Caco-2 (cell line): ENCODE results near the gene LRRC30. TPM values are rescaled to one million over a fixed set of nuclear protein-coding genes. Genes with fewer than 3 reads are reported as not detected.

Experiments
- BruUV-seq: library from RNA; stranded (reverse); fragments of 400-500 nt; replicated peaks from 2 replicates; lab custom pipeline; 2021; lab: Mats Ljungman, UMichigan
- CTCF ChIA-PET: fragments of 300-600 bp; sonication (Branson Sonifier 250); formaldehyde crosslinking; loops from one replicate; lab custom pipeline; 2022; ENCODE audit warnings: antibody characterized with exemption; lab: Charles Lee
- POLR2A ChIA-PET: fragments of 300-600 bp; sonication (Branson Sonifier 250); formaldehyde crosslinking; loops from one replicate; lab custom pipeline; 2022; ENCODE audit warnings: antibody characterized with exemption; lab: Charles Lee
- DNase-seq, 2 experiments: peaks; one replicate each; pipeline versions ENCODE4 v3.0.0 to v3.0.0-alpha.2; 2020 to 2022
- H3K27me3 ChIP-seq: replicated peaks from 2 replicates; pipeline ENCODE4 v1.6.0; 2011; ENCODE audit warnings: low read length; ENCODE audit not compliant: control insufficient read depth, insufficient read depth
- H3K36me3 ChIP-seq: 2 replicates; pipeline ENCODE4 v1.5.1; 2011; ENCODE audit warnings: low read length; ENCODE audit not compliant: control insufficient read depth, insufficient read depth
- H3K4me1 ChIP-seq: fragments of 250-450 bp; sonication (Bioruptor Pico); 2 replicates; pipeline ENCODE4 v1.5.1; 2020; ENCODE audit warnings: mild to moderate bottlenecking
- H3K4me3 ChIP-seq: 2 replicates; pipeline ENCODE4 v1.5.1; 2011; ENCODE audit warnings: low read depth, mild to moderate bottlenecking, control low read depth, low read length
- H3K9me3 ChIP-seq: fragments of 250-450 bp; sonication (Bioruptor Pico); 2 replicates; pipeline ENCODE4 v1.5.1; 2020; ENCODE audit warnings: mild to moderate bottlenecking, moderate library complexity
- H3K27ac Mint-ChIP-seq: one replicate; pipeline ENCODE4 v1.8.0; 2022; ENCODE audit warnings: mixed read lengths; ENCODE audit not compliant: unreplicated experiment
- H3K27me3 Mint-ChIP-seq: one replicate; pipeline ENCODE4 v1.8.0; 2022; ENCODE audit warnings: mixed read lengths; ENCODE audit not compliant: insufficient read depth, unreplicated experiment
- H3K36me3 Mint-ChIP-seq: one replicate; pipeline ENCODE4 v1.8.0; 2022; ENCODE audit warnings: mild to moderate bottlenecking, mixed read lengths; ENCODE audit not compliant: insufficient read depth, unreplicated experiment
- H3K4me1 Mint-ChIP-seq: one replicate; pipeline ENCODE4 v1.8.0; 2022; ENCODE audit warnings: low read depth, mixed read lengths; ENCODE audit not compliant: unreplicated experiment
- H3K4me3 Mint-ChIP-seq: one replicate; pipeline ENCODE4 v1.8.0; 2022; ENCODE audit warnings: mild to moderate bottlenecking, moderate library complexity, mixed read lengths; ENCODE audit not compliant: unreplicated experiment
- H3K9me3 Mint-ChIP-seq: one replicate; pipeline ENCODE4 v1.8.0; 2022; ENCODE audit warnings: mixed read lengths; ENCODE audit not compliant: unreplicated experiment
- intact Hi-C: fragments of 100-400 bp; cut with micrococcal nuclease; formaldehyde crosslinking; loops from one replicate; pipeline ENCODE4 v1.10.0; 2022; ENCODE audit not compliant: unreplicated experiment
- total RNA-seq: library from RNA; stranded (reverse); gene quantifications from 2 replicates; pipeline ENCODE4 v1.2.3, GENCODE V29; 2022
- TF ChIP-seq, protein P1 (sequence below), 2 experiments: fragments of 200-600 bp in 1 of 2; IDR thresholded peaks; 1 replicate in 1 of 2; 2 replicates in 1 of 2; pipeline versions ENCODE4 v1.5.1 to v1.8.0; 2011 to 2022; ENCODE audit warnings: antibody characterized with exemption in 1 of 2, control low read depth in 1 of 2, inconsistent platforms in 1 of 2, low read depth in 1 of 2, low read length in 1 of 2, mild to moderate bottlenecking in 1 of 2, moderate library complexity in 1 of 2; ENCODE audit not compliant: insufficient read depth in 1 of 2, severe bottlenecking in 1 of 2, unreplicated experiment in 1 of 2

The LRRC30 gene
- total RNA-seq, 1 experiment from 2014 or later, result not detected

DNA sequence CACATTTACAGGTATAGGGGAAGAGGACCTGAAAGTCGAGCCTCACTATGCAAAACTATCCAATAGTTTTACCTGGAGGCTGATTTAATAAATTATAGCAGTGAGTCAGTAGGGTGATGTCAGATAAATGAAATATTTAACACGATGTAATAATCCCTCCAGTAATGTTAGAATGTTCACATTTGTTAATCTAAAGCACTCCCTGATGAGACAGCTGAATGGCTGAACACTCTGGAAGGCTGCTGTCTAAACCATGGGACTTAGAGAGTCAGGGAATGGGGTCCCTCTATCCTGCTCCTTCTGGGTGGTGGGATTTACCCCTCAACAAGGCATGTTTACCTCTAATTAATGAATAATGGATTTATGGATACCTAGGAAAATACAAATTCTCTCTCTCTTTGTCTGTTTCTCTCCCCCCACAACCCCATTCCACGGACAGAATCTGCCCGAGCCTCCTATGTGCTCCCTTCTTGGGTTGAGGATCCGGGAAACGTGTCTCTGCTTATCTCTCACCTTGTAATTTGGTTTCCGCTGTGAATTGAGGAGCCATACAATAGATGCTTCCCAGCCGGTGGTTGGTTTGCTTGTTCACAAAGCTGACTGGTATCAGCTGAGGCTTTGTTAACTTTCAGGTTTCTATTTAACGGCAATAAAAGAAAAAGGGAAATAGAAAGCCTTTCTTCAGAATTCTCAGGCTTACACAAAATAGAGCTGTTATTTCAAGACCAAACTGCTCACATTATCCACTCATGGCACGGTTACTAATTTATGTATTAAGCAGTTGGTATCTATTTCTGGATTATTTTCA lies 25.9 kb downstream of the LRRC30 start:
- CTCF ChIA-PET, result no interaction called here
- no peaks in the 10 kb centered on the region for H3K9me3 Mint-ChIP-seq

DNA sequence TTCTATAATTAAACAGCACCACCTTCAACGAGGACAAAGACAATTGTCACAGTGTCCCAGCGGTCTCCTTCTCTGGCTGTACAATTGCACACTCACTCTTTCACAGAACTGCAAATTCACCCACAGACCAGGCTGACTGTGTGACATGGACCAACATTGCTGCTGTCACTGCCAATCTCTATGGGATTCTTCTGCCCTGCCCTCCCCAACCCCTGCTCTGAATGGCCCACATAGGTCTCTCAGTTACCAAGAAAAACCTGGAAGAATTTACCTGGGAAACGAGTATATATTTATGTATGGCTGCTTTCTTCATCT lies 26.5 kb downstream of the LRRC30 start:
- ChIA-PET CTCF (no interaction called here), POLR2A (no interaction called here)
- Mint-ChIP-seq H3K9me3 (no peaks in the 10 kb centered on the region), H3K36me3 (no peaks in the 10 kb centered on the region), H3K27me3 (no peaks in the 10 kb centered on the region), H3K4me1 (no peaks in the 10 kb centered on the region), H3K27ac (no peak overlapping the region), H3K4me3 (no peak overlapping the region)
- Histone ChIP-seq H3K9me3 (no peaks in the 10 kb centered on the region), H3K4me1 (no peaks in the 10 kb centered on the region), H3K36me3 (no peaks in the 10 kb centered on the region), H3K27me3 (no peaks in the 10 kb centered on the region), H3K4me3 (no peak overlapping the region)
- TF ChIP-seq, protein P1, sequence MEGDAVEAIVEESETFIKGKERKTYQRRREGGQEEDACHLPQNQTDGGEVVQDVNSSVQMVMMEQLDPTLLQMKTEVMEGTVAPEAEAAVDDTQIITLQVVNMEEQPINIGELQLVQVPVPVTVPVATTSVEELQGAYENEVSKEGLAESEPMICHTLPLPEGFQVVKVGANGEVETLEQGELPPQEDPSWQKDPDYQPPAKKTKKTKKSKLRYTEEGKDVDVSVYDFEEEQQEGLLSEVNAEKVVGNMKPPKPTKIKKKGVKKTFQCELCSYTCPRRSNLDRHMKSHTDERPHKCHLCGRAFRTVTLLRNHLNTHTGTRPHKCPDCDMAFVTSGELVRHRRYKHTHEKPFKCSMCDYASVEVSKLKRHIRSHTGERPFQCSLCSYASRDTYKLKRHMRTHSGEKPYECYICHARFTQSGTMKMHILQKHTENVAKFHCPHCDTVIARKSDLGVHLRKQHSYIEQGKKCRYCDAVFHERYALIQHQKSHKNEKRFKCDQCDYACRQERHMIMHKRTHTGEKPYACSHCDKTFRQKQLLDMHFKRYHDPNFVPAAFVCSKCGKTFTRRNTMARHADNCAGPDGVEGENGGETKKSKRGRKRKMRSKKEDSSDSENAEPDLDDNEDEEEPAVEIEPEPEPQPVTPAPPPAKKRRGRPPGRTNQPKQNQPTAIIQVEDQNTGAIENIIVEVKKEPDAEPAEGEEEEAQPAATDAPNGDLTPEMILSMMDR (IDR thresholded peaks at IDR 0.05; ENCODE audit: insufficient read depth in 1 of 2, low read depth in 1 of 2, low read length in 1 of 2, severe bottlenecking in 1 of 2, unreplicated experiment in 1 of 2), result no peak
- BruUV-seq, result no TSS peak
- DNase-seq, result no peak
- intact Hi-C loops, result no loop called here

More for the DNA sequence above, 25.9 kb downstream of the LRRC30 start:
- intact Hi-C loops, result no loop called here
- Mint-ChIP-seq H3K4me3 (no peak overlapping the region), H3K36me3 (no peaks in the 10 kb centered on the region), H3K27ac (no peak overlapping the region), H3K4me1 (no peaks in the 10 kb centered on the region), H3K27me3 (no peaks in the 10 kb centered on the region)
- H3K36me3 ChIP-seq, result no peaks in the 10 kb centered on the region
- H3K4me3 ChIP-seq, result no peak overlapping the region
- POLR2A ChIA-PET, result no interaction called here
- no peak for DNase-seq
- H3K4me1 ChIP-seq, result no peaks in the 10 kb centered on the region
- no peaks in the 10 kb centered on the region for H3K9me3 ChIP-seq
- TF ChIP-seq, protein P1 (IDR thresholded peaks at IDR 0.05; ENCODE audit: insufficient read depth in 1 of 2, low read depth in 1 of 2, low read length in 1 of 2, severe bottlenecking in 1 of 2, unreplicated experiment in 1 of 2), result no peak
- H3K27me3 ChIP-seq, result no peaks in the 10 kb centered on the region
- BruUV-seq, result no TSS peak

DNA sequence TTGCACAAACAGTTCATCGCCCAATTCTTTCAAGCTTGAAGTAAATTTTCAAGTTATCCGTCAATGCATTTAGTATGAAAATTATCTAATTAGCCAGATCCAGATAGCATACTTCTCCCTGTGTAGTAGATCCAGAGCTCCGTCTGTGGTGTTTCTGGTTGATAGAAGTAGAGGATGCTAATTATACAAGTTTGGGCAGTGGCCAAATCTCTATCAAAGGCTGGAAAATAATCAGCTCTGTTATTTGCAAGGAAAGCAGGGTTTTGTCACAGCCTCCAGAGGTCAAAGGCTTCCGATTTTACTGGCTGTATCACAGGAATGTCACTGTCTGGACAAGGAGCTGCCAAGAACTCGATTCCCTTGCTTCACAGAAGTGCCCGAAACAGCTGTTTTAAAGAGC lies 28.6 kb downstream of the LRRC30 start:
- CTCF ChIA-PET, result no interaction called here
- BruUV-seq, result no TSS peak
- no peaks in the 10 kb centered on the region for H3K4me1 Mint-ChIP-seq
- DNase-seq, result no peak
- H3K27me3 ChIP-seq, result no peaks in the 10 kb centered on the region
- no peaks in the 10 kb centered on the region for H3K36me3 Mint-ChIP-seq
- no peaks in the 10 kb centered on the region for H3K9me3 ChIP-seq
- TF ChIP-seq, protein P1 (IDR thresholded peaks at IDR 0.05; ENCODE audit: insufficient read depth in 1 of 2, low read depth in 1 of 2, low read length in 1 of 2, severe bottlenecking in 1 of 2, unreplicated experiment in 1 of 2), result no peak
- H3K27ac Mint-ChIP-seq, result no peak overlapping the region
- POLR2A ChIA-PET, result no interaction called here
- no peak overlapping the region for H3K4me3 ChIP-seq
- H3K4me3 Mint-ChIP-seq, result no peak overlapping the region
- H3K27me3 Mint-ChIP-seq, result no peaks in the 10 kb centered on the region
- no peaks in the 10 kb centered on the region for H3K4me1 ChIP-seq
- H3K9me3 Mint-ChIP-seq, result no peaks in the 10 kb centered on the region
- intact Hi-C loops, result no loop called here
- H3K36me3 ChIP-seq, result no peaks in the 10 kb centered on the region
